8988T (cell line): ENCODE results near the gene S1PR2.
"Not testable (repeated sequence)": the region's sequence is repeated elsewhere in the genome, so short reads cannot be mapped to it uniquely, and the experiment has no call there.

Source experiments
- DNase-seq: peaks from one replicate; pipeline ENCODE4 v3.0.0; 2011

The S1PR2 gene

DNA sequence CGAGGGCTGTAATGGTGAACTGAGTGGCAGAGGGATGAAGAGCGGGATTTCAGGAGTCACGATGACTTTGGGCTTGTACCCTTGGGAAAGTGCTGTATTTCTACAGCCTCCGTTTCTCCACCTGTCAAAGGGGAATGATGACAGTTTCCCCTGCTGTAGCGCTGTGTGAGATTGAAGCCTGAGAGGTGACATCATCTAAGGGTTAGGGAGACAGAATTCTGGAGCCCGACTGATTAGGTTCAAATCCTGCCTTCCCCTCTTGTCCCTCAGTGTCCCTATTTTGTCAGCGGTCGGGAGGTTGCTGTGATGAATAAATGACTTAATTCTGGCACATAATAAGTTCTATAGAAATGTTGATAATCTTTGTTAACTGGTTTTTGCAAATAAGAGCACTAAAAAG lies 21.6 kb upstream of the S1PR2 start:
- no peak for DNase-seq

DNA sequence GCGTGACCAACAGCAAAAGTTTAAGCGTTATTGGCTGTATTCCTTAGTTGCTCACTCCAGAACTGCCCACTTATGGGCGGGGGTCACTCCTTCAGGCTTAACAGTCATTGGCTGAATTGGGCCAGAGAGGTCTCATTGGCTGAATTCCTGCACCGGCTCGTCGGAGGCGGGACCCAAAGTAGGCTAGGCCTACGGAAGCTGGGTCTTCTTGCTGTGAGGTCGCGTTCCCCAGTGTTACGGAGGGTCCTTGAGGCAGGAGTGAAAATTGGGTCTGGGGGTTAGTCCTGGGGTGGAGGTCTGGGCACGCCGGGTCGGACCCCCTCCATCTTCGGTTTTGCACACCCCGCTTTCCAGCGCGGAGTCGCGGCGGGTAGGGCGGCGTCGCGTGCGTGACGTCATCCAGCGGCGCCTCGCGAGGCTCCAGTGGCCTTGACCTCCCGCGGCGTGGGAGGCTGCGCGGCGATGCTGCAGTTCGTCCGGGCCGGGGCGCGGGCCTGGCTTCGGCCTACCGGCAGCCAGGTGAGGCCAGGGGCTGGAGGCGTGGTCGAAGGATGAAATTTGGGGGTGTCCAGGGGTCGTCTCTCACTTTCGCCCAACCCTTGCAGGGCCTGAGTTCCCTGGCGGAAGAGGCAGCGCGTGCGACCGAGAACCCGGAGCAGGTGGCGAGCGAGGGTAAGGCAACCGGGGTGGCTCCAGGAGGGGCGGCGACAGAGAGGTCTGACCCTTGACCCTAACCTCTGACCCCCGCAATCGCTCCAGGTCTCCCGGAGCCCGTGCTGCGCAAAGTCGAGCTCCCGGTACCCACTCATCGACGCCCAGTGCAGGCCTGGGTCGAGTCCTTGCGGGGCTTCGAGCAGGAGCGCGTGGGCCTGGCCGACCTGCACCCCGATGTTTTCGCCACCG lies 20.9 kb upstream of the S1PR2 start, which contains the start of gene MRPL4:
MRPL4 (plus strand) TSS at position 423 of the 903 bp plus-strand sequence; CDS start at position 463, 40 bp downstream.
- DNase-seq: peak; percentile 73

DNA sequence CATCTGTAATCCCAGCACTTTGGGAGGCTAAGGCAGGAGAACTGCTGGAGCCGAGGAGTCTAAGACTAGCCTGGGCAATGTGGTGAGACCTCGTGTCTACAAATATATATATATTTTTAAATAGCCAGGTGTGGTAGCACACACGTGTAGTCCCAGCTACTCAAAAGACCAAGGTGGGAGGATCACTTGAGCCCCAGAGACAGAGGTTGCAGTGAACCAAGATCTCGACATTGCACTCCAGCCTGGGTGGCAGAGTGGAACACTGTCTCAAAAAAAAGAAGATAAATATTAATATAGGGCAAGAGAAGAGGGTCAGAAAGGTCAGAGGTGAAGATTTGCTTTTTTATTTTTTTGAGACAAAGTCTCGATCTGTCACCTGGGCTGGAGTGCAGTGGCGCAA lies 15.4 kb upstream of the S1PR2 start:
- DNase-seq: no peak

DNA sequence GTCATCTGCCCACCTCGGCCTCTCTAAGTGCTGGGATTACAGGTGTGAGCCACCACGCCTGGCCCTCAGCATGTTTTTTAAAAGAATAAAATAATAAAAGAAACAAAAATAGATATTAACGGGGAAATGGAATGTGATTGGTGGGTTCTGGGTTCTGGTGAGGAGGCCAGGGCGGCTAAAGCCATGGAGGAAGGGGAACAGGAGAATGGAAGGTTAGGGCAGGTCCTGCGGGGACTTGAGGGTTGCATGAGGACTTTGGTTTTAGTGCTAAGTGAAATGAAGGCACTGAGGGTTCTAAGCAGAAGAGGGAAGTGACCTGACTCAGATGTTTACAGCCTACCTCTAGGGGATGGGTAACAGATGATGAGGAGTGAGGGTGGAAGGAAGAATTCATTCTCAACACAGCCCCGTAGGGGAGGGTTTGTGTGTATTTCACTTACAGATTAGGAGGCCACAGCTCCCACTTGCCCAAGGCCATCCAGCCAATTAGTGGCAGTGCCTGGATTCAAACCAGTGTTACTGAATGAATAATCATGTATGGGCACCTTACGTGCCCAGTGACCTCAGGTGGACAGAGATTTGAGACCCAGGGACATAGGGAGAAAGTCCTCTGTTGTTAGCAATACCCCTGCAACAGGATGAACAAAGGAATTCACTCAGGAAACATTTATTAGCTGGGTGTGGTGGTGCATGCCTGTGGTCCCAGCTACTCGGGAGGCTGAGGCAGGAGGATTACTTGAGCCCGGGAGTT lies 14.2 kb upstream of the S1PR2 start:
- no peak for DNase-seq

DNA sequence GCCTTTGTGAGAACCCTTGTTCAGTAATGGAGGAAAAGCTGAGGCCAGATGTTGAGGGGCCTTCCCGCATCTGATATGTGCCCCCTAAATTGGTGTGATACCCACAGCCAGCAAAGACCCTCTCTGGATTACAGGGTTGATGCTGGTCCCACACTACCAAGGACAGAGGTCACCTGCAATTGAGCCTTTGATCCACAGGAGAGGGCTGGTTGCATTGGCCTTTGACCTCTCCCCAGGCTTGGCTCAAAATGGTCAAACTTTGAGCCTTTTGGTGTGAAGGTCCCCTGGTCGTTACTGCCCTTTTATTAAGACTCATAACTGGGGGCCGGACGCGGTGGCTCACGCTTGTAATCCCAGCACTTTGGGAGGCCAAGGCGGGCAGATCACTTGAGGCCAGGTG lies 12.5 kb upstream of the S1PR2 start:
- no peak for DNase-seq

DNA sequence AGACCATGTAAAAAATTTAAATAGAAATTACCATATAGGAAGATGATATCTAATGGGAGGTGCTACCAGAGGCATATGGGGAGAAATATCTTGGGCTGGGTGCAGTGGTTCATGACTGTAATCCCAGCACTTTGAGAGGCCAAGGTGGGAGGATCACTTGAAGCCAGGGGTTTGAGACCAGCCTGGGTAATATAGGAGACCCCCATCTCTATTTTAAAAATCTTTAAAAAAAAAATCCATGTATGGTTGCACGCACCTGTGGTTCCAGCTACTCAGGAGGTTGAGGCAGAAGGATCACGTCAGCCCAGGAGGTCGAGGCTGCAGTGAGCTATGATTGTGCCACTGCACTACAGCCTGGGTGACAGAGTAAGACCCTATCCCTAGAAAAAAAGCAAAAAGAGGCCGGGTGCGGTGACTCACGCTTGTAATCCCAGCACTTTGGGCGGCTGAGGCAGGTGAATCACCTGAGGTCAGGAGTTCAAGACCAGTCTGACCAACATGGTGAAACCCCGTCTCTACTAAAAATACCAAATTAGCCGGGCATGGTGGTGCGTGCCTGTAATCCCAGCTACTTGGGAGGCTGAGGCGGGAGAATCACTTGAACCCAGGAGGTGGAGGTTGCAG lies 10.8 kb upstream of the S1PR2 start:
- not testable (repeated sequence) for DNase-seq

DNA sequence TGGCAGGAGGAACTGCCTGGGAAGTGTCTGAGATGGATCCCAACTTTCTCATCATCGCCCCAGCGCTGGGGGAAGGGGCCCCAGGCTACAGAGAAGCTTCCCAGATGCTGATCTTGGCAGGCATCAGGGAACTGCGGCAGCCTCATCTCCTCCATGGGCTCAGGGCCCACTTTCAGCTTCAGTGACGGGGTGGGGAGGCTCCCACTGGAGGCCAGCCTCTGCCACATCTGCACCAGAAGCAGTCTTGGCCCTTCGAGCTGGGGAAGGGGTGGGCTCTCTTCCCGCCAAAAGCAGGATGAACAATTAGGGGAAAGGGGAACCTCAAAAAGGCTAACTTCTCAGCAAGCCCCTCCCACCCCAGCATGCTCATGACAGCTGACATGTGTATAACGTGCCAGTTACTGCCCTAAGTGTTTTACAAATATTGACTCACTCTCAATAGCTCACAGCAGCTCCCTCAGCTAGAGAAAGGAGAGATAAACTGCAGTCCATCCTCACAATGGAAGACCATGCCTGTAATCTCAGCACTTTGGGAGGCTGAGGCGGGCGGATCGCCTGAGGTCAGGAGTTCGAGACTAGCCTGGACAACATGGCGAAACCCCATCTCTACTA lies 7.1 kb upstream of the S1PR2 start:
- no peak for DNase-seq

DNA sequence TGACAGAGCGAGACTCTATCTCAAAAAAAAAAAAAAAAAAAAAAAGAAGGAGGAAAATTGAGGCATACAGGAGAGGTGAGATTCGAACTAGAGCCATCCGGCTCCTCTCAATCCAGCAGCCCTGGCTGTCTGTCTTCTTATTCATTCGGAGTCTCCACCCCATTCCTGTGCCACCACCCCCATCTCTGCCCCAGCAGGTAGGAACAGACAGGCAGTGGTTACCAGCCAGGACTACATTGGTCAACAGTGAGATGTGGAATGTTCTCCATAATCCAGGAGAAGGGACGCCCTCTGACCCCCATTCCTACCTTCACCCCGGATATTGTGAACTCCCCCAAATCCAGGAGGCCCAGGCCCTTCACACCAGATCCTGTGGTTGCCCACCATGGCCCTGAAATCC lies 6.6 kb upstream of the S1PR2 start:
- DNase-seq: no peak

DNA sequence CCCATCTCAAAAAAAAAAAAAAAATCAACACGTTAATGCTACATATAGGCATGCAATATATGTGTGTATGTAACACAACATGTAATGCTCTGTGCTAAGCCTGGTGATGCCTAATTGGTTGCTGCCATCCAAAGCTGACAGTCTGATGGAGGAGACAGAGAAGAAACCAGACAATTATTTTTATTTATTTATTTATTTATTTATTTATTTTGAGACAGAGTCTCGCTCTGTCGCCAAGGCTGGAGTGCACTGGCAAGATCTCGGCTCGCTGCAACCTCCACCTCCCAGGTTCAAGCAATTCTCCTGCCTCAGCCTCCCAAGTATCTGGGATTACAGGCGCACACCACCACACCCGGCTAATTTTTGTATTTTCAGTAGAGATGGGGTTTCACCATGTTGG lies 4.3 kb upstream of the S1PR2 start:
- DNase-seq: not testable (repeated sequence)

DNA sequence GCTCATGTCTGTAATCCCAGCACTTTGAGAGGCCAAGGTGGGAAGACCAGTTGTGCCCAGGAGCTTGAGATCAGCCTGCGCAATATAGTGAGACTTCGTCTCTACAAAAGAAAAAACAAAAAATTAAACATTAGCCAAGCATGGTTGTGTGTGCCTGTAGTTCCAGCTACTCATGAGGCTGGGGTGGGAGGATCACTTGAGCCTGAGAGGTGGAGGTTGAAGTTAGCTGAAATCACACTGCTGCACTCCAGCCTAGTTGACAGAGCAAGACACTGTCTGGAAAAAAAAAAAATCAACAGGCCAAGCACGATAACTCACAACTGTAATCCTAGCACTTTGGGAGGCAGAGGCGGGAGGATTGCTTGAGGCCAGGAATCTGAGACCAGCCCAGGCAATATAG lies 3.9 kb upstream of the S1PR2 start:
- no peak for DNase-seq

DNA sequence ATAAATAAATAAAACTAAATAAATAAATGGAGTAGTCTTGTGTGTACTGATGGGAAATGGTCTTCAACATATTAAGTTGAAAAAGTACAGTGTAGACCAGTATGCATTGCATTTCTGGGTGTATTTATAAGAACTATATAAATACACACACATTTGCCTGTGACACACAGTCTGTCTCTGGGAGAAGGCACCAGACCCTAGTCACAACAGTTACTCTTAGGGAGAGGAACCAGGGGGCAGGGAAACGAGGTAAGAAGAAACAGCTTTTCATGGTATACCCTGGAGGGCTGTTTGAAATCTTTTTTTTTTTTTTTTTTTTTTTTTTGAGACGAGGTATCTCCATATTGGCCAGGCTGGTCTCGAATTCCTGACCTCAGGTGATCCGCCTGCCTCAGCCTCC lies 2.8 kb upstream of the S1PR2 start:
- no peak for DNase-seq

DNA sequence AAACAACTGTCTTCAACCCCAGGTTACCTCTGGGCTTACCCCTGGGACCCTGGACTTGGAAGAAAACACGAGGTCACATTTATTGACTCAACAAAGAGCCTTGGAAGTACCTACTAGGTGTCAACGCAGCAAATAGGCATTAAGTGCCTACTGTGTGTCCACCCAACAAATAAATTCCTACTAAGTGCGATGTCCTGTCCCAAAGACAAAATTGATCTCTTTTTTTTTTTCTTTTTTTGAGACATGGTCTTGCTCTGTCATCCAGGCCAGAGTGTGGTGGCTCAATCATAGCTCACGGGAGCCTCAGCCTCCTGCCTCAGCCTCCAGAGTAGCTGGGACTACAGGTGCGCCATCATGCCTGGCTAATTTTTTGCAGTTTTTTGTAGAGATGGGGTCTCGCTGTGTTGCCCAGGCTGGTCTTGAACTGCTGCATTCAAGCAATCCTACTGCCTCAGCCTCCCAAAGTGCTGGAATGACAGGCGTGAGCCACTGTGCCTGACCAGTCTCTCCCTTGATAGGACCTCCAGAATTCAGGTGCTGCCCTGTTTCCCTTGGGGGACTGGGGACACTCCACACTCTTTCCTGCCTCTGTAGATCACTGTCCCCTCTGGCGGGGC lies 589 bp upstream of the S1PR2 start:
- no peak for DNase-seq

DNA sequence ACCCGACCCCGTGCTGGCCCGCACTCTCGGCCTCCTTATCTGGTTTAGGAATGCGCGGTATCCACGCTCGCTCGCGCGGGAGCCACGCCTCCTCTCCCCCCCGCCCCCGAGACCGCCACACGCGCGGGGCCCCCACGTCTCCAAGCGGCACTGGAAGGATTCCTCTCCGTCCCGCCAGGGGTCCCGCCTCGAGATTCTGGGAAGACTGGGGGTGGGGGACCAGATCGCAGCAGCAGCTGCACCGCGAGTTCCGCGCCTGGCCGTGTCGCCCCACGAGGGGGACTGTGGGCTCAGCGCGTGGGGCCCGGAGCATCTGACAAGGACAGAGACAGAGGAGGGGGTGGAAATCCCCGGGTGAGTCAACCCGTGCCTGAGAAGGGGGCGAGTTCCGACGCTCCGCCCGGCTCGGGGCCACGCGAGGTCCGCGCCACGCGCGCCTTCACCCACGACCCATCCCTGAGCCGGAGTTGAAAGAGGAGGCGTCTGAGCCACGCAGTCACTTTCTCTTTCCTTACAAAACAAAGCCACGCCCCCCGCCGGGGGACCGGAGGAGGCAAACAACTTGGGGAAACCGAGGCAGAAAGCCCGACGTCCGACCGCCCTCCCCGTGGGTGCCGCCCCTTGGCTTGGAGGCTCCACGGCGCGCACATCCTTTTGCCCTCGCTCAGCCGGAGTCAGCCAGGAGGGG lies 814 bp downstream of the S1PR2 start:
- no peak for DNase-seq

DNA sequence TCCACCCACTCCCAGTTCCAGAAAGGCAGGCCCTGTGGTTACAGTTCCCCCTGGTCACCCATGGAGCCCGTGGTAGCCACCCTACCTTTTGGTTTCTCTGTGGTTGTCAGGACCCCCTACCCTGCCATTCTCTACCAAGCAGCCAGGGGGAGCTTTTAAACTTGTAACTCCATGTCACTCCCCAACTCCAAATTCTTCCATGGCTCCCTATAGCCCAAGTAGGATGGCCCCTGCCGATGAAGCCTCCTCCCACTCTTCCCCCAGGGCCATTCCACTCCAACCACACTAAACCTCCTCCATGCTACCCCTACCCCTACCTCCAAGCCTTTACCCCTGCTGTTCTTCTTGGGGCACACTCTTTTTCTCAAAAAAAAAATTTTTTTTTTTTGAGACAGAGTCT lies 2.2 kb downstream of the S1PR2 start:
- DNase-seq: peak; percentile 61

DNA sequence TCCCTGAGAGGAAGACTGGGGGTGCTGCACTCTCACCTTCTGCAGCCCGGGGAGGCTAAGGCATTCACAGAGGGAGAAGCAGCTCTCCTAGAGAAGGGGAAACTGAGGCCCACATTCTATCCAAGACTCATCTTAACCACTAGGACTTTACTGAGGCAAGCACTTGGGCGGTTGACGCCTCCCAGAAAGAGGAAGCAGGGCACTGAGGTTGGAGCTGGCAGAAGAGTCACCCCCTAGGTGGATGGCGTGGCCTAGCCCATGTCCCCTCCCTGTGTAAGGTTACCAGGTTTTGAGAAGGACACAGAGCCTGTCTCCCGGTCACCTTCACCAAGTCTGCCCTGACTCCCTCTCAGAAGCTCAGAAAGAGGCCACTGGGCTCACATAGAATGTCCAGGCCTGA lies 2.7 kb downstream of the S1PR2 start:
- no peak for DNase-seq

DNA sequence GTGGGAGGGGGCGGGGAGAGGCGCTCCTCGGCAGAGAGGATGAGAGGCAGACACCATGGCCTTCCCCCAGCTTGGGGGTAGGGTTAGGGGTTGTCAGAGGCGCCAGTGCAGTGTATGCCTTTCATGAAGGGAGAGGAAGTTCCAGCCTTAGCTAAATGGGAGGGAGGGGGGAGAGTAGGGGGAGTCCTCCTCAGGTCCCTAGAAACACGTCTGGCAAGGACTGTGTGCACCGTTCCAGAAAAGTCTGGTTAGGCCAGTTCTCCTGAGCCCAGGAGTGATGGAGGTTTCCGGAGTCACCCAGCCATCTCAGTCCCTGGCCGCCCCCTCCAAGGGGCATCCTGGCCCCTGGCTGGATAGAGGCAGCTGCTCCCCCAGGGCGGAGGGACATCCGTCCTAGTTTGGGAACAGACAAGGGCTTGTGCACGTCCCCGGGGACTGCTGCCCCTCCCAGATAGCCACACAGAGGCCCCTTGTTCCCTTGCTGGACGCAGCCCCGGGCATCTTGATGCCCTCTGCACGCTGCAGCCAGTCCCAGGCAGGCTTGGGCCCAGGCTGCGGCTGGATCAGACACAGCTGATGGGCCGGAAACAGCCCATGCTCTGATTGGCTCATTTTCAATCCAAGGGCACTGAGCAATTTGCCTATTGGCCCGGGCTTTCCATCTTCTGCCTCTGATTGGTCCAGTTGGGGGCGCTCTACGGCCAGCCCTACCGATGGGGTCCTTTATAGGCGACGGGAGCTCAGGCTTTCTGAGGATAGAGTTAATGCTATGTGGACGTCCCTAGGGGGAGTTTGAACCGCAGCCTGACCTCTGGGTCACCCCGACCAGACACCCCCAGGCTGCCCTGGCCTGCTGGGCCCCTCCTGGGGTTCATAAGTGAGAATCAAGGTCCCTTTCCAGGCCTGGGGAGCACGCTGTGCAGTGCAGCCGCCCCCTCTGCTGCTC lies 3.8 kb downstream of the S1PR2 start:
- DNase-seq: no peak

DNA sequence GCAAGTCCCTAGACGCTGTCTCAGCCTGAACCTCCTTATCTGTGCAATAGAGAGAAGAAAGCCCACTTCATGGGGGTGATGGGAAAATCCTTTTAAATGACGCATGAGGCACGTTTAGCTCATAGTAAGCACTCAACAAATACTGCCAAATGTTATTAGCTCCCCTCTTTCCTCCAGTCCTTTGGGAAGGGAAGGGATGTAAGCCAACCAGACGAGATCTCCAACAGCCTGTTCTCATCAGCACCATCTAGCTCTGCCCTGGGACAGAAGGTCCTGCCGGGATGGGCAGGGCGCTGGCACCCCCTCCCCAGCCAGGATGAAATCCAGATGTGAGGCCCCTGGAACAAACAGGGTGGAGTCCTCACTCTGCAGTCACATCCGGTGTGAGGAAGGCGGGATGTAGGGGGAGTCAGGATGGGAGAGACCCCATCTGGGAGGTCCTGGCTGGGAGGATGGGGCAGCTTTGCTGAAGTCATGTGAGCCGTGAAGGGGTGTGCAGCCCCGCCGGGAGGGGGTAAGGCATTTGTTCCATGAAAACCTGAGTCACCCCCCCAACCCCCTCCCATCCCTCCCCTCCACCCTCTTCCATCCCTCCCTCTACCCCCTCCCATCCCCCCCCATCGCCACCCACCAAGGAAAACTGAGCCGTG lies 4.6 kb downstream of the S1PR2 start:
- no peak for DNase-seq

DNA sequence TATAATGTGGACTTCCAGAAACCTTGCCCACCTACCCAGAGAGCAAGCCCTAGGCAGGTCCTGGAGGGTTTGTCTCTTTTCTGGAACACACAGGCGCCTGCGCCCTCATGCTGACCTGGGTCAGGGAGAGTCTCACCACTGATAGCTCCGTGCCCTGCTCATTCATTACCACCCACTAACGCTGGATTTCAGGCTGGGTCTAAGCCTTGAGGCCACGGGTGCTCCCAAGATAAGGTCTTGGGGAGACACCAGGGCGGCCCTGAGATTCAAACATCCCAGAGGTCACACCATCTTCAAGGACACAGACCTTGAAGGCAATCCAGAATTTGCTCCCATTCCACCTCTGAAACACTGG lies 5.1 kb downstream of the S1PR2 start:
- DNase-seq: no peak

DNA sequence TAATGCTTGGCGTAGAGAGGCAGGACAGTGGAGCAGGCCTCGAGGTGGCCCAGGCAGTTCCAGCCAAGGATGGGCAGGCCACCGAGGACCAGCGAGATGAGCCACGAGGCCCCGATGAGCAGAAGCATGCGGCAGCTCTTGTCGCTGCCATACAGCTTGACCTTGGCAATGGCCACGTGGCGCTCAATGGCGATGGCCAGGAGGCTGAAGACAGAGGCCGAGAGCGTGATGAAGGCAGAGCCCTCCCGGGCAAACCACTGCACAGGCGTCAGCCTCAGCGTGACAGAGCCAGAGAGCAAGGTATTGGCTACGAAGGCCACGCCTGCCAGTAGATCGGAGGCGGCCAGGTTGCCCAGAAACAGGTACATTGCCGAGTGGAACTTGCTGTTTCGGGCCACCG lies 6.8 kb downstream of the S1PR2 start:
- DNase-seq: no peak

DNA sequence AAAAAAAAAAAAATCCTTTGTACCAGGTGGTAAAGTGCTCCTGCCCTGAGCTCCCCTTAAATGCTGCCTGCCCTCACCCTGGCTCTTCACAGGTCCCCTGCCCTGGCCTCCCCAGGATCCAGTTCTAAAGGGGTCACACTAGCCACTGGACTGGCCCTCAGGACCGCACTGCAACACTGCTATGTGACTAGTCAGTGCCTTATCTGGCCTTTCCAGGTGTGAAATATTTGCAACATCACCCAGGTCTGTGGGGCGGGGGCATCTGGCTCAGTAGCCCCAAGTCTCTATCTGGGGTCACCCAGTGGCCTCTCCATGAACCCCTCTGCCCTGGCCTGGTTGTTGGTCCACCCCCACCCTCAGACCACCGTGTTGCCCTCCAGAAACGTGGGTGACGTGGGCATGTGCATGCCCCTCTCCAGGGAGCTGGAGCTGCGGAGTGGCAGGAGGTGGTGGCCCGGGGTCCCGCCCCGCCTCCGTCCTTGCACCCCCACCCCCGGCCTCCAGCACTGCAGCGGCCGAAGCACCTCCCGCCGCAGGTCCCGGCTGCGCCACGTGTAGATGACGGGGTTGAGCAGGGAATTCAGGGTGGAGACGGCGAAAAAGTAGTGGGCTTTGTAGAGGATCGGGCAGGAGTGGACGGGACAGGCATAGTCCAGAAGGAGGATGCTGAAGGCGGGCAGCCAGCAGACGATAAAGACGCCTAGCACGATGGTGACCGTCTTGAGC lies 7.5 kb downstream of the S1PR2 start:
- no peak for DNase-seq
